Duodenal mucosa (tissue), 2 donors: Measurements from ENCODE around the gene WDR12.
"Not testable (repeated sequence)": the region's sequence is repeated elsewhere in the genome, so short reads cannot be mapped to it uniquely, and the experiment has no call there.

Experiments
- H3K27ac ChIP-seq: one replicate; pipeline ENCODE4 v1.7.0; 2013; ENCODE audit warnings: low read depth, low read length
- H3K27me3 ChIP-seq, 2 donors: one replicate each; pipeline ENCODE4 v1.7.0; 2013; ENCODE audit warnings: low read length in 2 of 2, control low read depth in 1 of 2; ENCODE audit not compliant: insufficient read depth in 2 of 2, control insufficient read depth in 1 of 2
- H3K36me3 ChIP-seq, 2 donors: one replicate each; pipeline ENCODE4 v1.7.0; 2013; ENCODE audit warnings: low read length in 2 of 2, control low read depth in 1 of 2; ENCODE audit not compliant: insufficient read depth in 2 of 2, control insufficient read depth in 1 of 2
- H3K4me1 ChIP-seq, 2 donors: one replicate each; pipeline ENCODE4 v1.7.0; 2013; ENCODE audit warnings: low read length in 2 of 2, control low read depth in 1 of 2; ENCODE audit not compliant: insufficient read depth in 2 of 2, control insufficient read depth in 1 of 2
- H3K4me3 ChIP-seq, 2 donors: one replicate each; pipeline ENCODE4 v1.7.0; 2013; ENCODE audit warnings: low read length in 2 of 2, low read depth in 1 of 2
- H3K9ac ChIP-seq, 2 donors: one replicate each; pipeline ENCODE4 v1.7.0; 2013; ENCODE audit warnings: low read length in 2 of 2, low read depth in 1 of 2
- H3K9me3 ChIP-seq, 2 donors: one replicate each; pipeline ENCODE4 v1.7.0; 2013; ENCODE audit warnings: low read length in 2 of 2, control low read depth in 1 of 2; ENCODE audit not compliant: control insufficient read depth in 1 of 2

WDR12 gene

DNA sequence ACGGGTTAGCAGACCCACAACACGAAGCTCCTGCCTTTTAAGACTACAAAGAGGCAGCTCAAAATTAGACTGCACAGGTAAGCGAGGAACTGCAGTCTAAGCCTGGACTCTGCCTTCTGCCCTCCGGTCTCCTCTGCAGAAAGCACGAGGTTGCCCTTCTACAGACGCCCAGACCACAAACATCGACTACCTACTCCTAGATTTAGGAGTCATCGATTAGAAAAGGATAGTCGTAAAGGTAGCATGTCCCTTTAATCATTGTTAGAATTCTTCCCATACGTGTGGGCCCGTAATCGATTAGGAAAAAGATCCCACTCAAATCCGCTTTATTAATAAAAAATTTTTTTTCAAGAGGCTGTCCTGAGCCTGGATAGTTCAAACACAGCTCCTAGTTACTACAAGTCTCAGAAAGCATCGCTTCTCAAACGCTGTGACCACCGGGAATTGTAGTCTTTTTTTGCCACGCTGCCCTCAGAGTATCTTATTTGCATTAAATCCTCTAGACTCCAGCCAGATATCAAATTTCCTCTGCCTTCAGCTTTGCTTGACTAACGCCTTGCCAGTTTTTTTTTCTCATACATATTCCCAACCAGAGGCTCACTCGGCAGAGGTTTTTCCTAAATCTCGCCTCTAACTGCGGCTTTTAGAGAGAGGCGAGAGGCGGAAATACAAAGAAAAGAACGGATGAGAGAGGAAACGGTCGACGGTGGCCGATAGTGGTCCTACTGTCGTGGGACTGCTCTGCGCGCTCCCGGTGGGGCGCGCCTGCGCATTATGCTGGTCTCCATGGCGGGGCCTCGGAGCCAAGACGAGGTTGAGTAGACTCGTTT is at the start of gene WDR12, which contains the start of gene CARF:
WDR12 (minus strand) TSS at position 162 of the 830 bp plus-strand sequence. CDS start 197 bp downstream, outside the sequence.
CARF (plus strand) TSS at position 764 of the 830 bp plus-strand sequence. CDS start 29,628 bp downstream, outside the sequence.
- Histone ChIP-seq H3K9ac (peak within 1 kb of the TSS; percentile 73 to 96), H3K4me3 (peak within 1 kb of the TSS; percentile 95 to 100), H3K27ac (peak within 1 kb of the TSS; percentile 65), H3K4me1 (peaks cover 5 to 8% of the 10 kb centered on the region in 2 donors), H3K36me3 (peaks cover 0 to 7% of the 10 kb centered on the region in 2 donors), H3K9me3 (no peaks in the 10 kb centered on the region), H3K27me3 (no peaks in the 10 kb centered on the region)

GRCh38 chr2:202960524-202960923 is 49.1 kb upstream of the WDR12 start:
- no peak overlapping the region for H3K27ac ChIP-seq
- no peak overlapping the region for H3K9ac ChIP-seq
- no peaks in the 10 kb centered on the region for H3K9me3 ChIP-seq
- no peaks in the 10 kb centered on the region for H3K4me1 ChIP-seq
- H3K27me3 ChIP-seq = no peaks in the 10 kb centered on the region
- no peak overlapping the region for H3K4me3 ChIP-seq
- peaks cover 0 to 8% of the 10 kb centered on the region in 2 donors for H3K36me3 ChIP-seq

GRCh38 chr2:202950592-202950991 is 39.1 kb upstream of the WDR12 start:
- H3K9me3 ChIP-seq = peaks cover 2 to 12% of the 10 kb centered on the region in 2 donors
- no peak overlapping the region for H3K27ac ChIP-seq
- no peak overlapping the region for H3K9ac ChIP-seq
- H3K4me3 ChIP-seq = no peak overlapping the region
- H3K36me3 ChIP-seq = no peaks in the 10 kb centered on the region
- H3K4me1 ChIP-seq = no peaks in the 10 kb centered on the region
- no peaks in the 10 kb centered on the region for H3K27me3 ChIP-seq

- H3K36me3 ChIP-seq, H3K4me3 ChIP-seq, H3K4me1 ChIP-seq, H3K27ac ChIP-seq, H3K9ac ChIP-seq, H3K27me3 ChIP-seq: not testable (repeated sequence)
- peaks cover 2 to 12% of the 10 kb centered on the region in 2 donors for H3K9me3 ChIP-seq
These were observed 37.9 kb upstream of the WDR12 start for GRCh38 chr2:202949333-202949732.

DNA sequence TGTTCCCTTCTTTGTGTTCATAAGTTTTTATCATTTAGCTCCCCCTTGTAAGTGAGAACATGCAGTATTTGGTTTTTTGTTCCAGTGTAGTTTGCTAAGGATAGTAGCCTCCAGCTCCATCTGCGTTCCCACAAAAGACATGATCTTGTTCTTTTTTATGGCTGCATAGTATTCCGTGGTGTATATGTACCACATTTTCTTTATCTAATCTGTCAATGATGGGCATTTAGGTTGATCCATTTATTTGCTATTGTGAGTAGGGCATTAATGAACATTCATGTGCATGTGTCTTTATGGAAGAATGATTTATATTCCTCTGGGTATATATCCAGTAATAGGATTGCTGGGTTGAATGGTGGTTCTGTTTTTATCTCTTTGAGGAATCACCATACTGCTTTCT is 34.0 kb upstream of the WDR12 start:
- Histone ChIP-seq H3K4me1 (no peaks in the 10 kb centered on the region), H3K27ac (no peak overlapping the region), H3K4me3 (no peak overlapping the region), H3K36me3 (peaks cover 0 to 6% of the 10 kb centered on the region in 2 donors), H3K9ac (no peak overlapping the region), H3K9me3 (peaks cover 2 to 12% of the 10 kb centered on the region in 2 donors), H3K27me3 (no peaks in the 10 kb centered on the region)

DNA sequence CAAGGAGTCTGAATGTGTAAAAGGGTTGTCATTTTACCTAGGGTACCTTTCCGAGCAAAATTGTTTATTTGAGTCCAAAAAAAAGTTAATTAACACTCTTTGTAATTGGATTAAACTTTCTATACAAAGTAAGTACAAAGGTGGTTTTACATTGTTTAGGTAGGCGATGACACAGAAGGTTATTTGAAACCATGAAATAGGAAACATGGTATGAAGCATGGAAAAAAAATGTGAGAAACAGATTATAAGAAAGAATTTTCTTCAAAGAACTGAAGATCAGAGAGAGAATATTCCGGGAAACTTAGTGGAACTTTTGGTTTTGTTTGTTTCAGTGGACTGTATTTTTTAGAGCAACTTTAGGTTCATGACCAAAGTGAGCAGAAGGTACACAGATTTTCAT is 33.3 kb upstream of the WDR12 start:
- peaks cover 0 to 6% of the 10 kb centered on the region in 2 donors for H3K36me3 ChIP-seq
- no peak overlapping the region for H3K9ac ChIP-seq
- H3K9me3 ChIP-seq = peaks cover 2 to 12% of the 10 kb centered on the region in 2 donors
- H3K4me1 ChIP-seq = no peaks in the 10 kb centered on the region
- no peak overlapping the region for H3K4me3 ChIP-seq
- no peaks in the 10 kb centered on the region for H3K27me3 ChIP-seq
- no peak overlapping the region for H3K27ac ChIP-seq

GRCh38 chr2:202944408-202944807 is 32.9 kb upstream of the WDR12 start:
- Histone ChIP-seq H3K9ac (no peak overlapping the region), H3K36me3 (peaks cover 0 to 6% of the 10 kb centered on the region in 2 donors), H3K27ac (no peak overlapping the region), H3K4me1 (no peaks in the 10 kb centered on the region), H3K4me3 (no peak overlapping the region), H3K9me3 (peaks cover 2 to 12% of the 10 kb centered on the region in 2 donors), H3K27me3 (no peaks in the 10 kb centered on the region)

- no peak overlapping the region for H3K27ac ChIP-seq
- no peak overlapping the region for H3K4me3 ChIP-seq
- no peaks in the 10 kb centered on the region for H3K4me1 ChIP-seq
- H3K9ac ChIP-seq = no peak overlapping the region
- no peaks in the 10 kb centered on the region for H3K9me3 ChIP-seq
- peaks cover 6% of the 10 kb centered on the region in 2 donors for H3K36me3 ChIP-seq
- H3K27me3 ChIP-seq = no peaks in the 10 kb centered on the region
These were observed 30.3 kb upstream of the WDR12 start for GRCh38 chr2:202941771-202942170.

DNA sequence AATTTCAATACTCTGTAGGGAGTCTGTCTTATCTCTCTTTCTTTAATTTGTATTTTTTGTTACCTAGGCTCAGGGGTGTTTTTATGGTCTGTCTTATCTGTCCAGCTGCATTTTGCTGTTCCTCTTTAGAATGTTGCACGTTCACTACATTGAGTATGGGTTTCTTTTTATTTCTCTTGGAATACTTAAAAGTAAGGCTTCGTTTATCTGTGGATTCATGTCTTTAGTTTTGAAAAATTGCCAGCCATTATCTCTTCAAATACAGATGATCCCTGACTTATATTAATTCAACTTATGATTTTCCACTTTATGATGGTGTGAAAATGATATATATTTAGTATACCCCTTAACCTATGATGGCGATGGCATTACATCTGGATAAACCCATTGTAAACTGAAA is 27.5 kb upstream of the WDR12 start:
- H3K9me3 ChIP-seq = no peaks in the 10 kb centered on the region
- H3K36me3 ChIP-seq = peaks cover 3 to 6% of the 10 kb centered on the region in 2 donors
- H3K9ac ChIP-seq = no peak overlapping the region

DNA sequence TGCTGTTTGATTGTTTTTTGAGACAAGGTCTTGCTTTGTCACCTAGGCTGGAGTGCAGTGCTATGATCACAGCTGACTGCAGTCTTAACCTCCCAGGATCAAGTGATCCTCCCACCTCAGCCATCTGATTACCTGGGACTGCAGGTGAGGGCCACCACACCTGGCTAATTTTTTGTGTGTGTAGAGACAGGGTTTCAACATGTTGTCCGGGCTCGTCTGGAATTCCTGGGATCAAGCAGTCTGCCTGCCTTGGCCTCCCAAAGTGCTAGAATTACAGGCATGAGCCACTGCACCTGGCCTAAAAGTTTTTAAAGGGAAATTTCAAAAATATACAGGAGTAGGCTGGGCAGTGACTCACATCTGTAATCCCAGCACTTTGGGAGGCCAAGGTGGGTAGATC is 23.0 kb upstream of the WDR12 start:
- Histone ChIP-seq H3K27ac (no peak overlapping the region), H3K9me3 (no peaks in the 10 kb centered on the region), H3K4me1 (no peaks in the 10 kb centered on the region), H3K4me3 (no peak overlapping the region), H3K9ac (no peak overlapping the region), H3K36me3 (peaks cover 9 to 11% of the 10 kb centered on the region in 2 donors), H3K27me3 (no peaks in the 10 kb centered on the region)

More for the DNA sequence above, 27.5 kb upstream of the WDR12 start:
- H3K27ac ChIP-seq = no peak overlapping the region
- H3K4me3 ChIP-seq = no peak overlapping the region
- H3K27me3 ChIP-seq = no peaks in the 10 kb centered on the region
- H3K4me1 ChIP-seq = no peaks in the 10 kb centered on the region
